Lower leg skin (tissue), 4 donors: ENCODE measurements around the gene PRR20G. TPM values are rescaled to one million over a fixed set of nuclear protein-coding genes. Genes with fewer than 3 reads are reported as not detected.
"Not testable (repeated sequence)": the region's sequence is repeated elsewhere in the genome, so short reads cannot be mapped to it uniquely, and the experiment has no call there.

ENCODE experiments used
- DNase-seq, 2 donors: peaks; one replicate each; pipeline ENCODE4 v3.0.0-alpha.2; 2019; ENCODE audit warnings: low spot score in 2 of 2
- H3K4me3 ChIP-seq: fragments of 200-600 bp; sonication (generic); 2 replicates; pipeline ENCODE4 v1.5.1; 2017; ENCODE audit warnings: mild to moderate bottlenecking, low read depth; ENCODE audit not compliant: poor library complexity, severe bottlenecking
- POLR2A ChIP-seq, 2 donors: fragments of 450-650 bp; IDR thresholded peaks; one replicate each; pipeline ENCODE4 v1.6.1; 2016 to 2017; ENCODE audit warnings: antibody characterized with exemption in 2 of 2, mild to moderate bottlenecking in 1 of 2, moderate library complexity in 1 of 2
- whole genome bisulfite sequencing, 2 donors: methylation state at CpG; one replicate each; pipeline ENCODE4 v1.1.5; 2018; 5-methylcytosine and 5-hydroxymethylcytosine counted together
- intact Hi-C: fragments of 100-400 bp; cut with DNase I; formaldehyde crosslinking; loops from one replicate; pipeline ENCODE4 v1.15.0; 2023; ENCODE audit warnings: low total_unique reads
- total RNA-seq, 4 donors: library from RNA; depleted of rRNA; stranded (reverse); fragments of >200 nt; gene quantifications; one replicate each; pipeline ENCODE4 v1.1.0, GENCODE V29; 2016
- TF ChIP-seq, protein P1 (sequence below), 3 donors: fragments of 450-650 bp; IDR thresholded peaks; one replicate each; pipeline ENCODE4 v1.5.1; 2016; ENCODE audit warnings: antibody characterized with exemption in 3 of 3, mild to moderate bottlenecking in 3 of 3, moderate library complexity in 2 of 3

Gene PRR20G
- total RNA-seq, 4 donors from 2014 or later, result not detected

DNA sequence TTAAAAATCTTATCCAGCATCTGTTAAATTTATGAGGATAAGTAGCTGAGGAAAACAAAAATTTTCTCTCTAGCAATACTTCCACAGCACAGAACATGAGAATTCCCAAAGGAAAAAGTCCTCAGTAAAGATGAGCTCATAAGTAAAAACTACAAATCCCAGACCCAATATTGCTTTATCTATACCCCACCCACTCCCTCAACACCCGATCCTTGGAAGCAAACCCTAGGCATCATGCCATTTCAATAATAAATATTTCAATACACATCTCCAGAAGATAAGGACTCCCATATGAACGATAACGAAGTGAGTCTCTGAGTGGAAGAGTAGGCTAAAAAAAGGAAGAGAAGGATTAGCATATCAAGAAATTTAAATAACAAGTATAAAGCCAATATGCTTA is 8.3 kb upstream of the PRR20G start:
- intact Hi-C loops, result no loop called here
- DNase-seq, result no peak
- no peak overlapping the region for H3K4me3 ChIP-seq
- TF ChIP-seq POLR2A (IDR thresholded peaks at IDR 0.05), result no peak
- TF ChIP-seq, protein P1, sequence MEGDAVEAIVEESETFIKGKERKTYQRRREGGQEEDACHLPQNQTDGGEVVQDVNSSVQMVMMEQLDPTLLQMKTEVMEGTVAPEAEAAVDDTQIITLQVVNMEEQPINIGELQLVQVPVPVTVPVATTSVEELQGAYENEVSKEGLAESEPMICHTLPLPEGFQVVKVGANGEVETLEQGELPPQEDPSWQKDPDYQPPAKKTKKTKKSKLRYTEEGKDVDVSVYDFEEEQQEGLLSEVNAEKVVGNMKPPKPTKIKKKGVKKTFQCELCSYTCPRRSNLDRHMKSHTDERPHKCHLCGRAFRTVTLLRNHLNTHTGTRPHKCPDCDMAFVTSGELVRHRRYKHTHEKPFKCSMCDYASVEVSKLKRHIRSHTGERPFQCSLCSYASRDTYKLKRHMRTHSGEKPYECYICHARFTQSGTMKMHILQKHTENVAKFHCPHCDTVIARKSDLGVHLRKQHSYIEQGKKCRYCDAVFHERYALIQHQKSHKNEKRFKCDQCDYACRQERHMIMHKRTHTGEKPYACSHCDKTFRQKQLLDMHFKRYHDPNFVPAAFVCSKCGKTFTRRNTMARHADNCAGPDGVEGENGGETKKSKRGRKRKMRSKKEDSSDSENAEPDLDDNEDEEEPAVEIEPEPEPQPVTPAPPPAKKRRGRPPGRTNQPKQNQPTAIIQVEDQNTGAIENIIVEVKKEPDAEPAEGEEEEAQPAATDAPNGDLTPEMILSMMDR (IDR thresholded peaks at IDR 0.05), result no peak
- whole genome bisulfite sequencing, 2 donors, result 48 to 61% methylated on average over 3 of the region's 3 CpGs

DNA sequence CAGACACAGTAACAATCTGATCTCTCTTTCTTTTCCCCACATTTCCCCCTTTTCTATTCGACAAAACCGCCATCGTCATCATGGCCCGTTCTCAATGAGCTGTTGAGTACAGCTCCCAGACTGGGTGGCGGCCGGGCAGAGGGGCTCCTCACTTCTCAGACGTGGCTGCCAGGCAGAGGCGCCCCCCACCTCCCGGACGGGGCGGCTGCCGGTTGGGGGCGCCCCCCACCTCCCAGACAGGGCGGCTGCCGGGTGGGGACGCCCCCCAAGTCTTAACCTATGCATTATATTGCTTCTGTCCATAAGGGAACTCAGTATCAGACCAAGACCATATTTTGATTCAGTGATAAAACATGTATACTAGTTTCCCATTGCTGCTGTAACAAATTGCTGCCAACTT is 5.8 kb upstream of the PRR20G start:
- H3K4me3 ChIP-seq, DNase-seq, intact Hi-C loops: not testable (repeated sequence)
- WGBS, 2 donors, result 84 to 88% methylated on average over 15 to 16 of the region's 16 CpGs

DNA sequence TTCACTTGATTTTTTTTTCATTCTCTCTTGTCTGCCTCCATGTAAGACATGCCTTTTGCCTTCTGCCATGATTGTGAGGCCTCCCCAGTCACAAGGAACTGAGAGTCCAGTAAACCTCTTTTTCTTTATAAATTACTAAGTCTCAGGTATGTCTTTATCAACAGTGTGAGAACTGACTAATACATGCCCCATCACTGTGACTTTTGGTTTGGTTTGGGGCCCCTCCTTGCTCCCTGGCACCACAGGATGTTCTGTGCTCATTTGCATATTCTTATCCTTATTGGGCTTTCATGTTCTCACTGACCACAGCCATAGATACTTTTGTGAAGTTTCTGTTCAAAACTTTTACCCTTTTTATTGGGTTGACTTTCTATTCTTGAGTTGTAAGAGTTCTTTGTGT is 3.8 kb upstream of the PRR20G start:
- no peak overlapping the region for H3K4me3 ChIP-seq
- no peak for TF ChIP-seq POLR2A (IDR thresholded peaks at IDR 0.05)
- TF ChIP-seq, protein P1 (IDR thresholded peaks at IDR 0.05), result no peak
- intact Hi-C loops, result no loop called here
- no peak for DNase-seq

DNA sequence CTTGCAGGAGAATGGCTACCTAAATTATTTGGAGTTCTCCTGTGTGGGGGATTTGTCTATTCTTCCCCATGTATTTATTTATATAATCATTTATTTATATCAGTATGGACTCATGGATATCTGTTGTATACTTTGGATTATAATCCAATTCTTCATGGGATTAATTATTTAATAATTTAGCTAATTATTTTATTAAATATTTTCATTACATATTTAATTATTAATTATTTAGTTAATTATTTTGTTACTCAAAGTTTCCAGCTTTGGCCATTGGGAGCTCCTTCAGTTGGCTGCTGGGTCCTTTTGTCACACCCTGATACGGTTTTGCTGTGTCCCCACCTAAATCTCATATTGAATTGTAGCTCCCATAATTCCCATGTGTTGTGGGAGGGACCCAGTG is 3.3 kb upstream of the PRR20G start:
- WGBS, 2 donors, result 65 to 79% methylated on average over 1 of the region's 1 CpG
- no peak for DNase-seq
- intact Hi-C loops, result no loop called here
- no peak for TF ChIP-seq POLR2A (IDR thresholded peaks at IDR 0.05)
- TF ChIP-seq, protein P1 (IDR thresholded peaks at IDR 0.05), result no peak
- no peak overlapping the region for H3K4me3 ChIP-seq

DNA sequence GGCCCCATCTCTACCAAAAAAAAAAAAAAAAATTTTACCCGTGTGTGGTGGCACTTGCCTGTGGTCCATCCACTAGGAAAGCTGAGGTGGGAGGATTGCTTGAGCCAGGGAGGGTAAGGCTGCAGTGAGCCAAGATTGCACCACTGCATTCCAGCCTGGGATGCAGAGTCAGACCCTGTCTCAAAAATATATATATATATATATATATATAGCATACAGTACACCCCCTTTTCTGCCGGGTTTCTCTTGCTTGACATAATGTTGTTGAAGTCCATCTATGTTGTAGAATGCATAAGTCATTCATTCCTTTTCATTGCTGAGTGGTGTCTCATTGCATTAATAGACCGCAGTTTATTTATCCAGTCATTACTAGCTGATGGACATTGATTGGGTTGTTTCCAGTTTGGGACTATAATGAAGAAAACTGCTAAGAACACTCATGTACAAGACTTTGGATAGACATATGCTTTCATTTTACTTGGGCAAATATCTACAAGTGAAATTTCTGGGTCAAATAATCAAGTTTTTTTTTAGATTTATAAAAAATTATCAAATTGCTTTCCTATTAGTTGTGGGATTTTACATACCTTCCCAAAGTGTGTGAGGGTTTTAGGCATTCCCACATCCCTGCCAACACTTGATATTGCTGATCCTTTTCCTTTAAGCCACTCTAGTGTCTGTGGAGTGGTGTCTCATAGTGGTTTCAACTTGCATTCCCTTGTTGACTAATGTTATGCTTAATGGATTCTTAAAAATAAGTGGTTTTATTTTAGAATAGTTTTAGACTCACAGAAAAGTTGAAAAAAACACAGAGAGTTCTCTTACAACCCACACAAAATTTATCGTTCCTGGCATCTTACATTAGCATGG is 2.1 kb upstream of the PRR20G start:
- DNase-seq, result no peak
- intact Hi-C loops, result no loop called here
- 79 to 90% methylated on average over 4 of the region's 4 CpGs for WGBS, 2 donors
- no peak for TF ChIP-seq POLR2A (IDR thresholded peaks at IDR 0.05)
- no peak overlapping the region for H3K4me3 ChIP-seq

DNA sequence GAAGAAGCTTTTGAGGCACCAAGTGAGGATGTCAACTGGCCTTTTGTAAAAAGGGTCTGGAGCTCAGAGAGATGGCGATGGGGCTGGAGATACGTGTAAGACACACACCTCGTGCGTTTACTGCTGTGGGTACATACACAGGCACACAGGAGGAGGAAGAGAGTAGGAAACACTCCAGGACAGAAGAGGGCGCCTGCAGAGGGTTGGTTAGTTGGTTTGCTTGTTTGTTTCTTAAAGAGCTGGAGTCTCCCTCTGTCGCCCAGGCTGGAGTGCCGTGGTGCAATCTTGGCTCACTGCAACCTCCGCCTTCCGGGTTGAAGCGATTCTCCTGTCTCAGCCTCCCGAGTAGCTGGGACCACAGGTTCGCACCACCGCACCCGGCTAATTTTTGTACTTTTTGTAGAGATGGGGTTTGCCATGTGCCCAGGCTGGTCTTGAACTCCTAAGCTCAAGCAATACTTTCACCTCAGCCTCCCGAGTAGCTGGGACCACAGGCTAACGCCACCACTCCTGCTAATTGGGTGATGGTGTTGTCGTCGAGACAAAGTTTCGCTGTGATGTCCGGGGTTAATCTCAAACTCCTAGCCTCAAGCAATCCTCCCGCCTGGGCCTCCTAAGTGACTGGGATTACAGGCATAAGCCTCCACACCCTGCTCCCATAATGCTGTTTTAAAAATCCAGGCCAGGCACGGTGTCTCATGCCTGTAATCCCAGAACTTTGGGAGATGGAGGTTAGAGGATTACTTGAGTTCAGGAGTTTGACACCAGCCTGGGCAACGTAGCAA is 1.3 kb upstream of the PRR20G start:
- TF ChIP-seq, protein P1 (IDR thresholded peaks at IDR 0.05), result no peak
- no peak for TF ChIP-seq POLR2A (IDR thresholded peaks at IDR 0.05)
- DNase-seq, result no peak
- intact Hi-C loops, result no loop called here
- 88 to 90% methylated on average over 23 of the region's 23 CpGs for whole genome bisulfite sequencing, 2 donors
- no peak overlapping the region for H3K4me3 ChIP-seq
